GM23338 (cell line): ENCODE data around the gene CAMTA1. TPM values are rescaled to one million over a fixed set of nuclear protein-coding genes. Genes with fewer than 3 reads are reported as not detected.

Source experiments
- ATAC-seq: fragments of 200-7000 bp; cut with Tn5 transposase; 3 replicates; pipeline ENCODE4 v1.9.1; 2020
- DNase-seq: peaks from one replicate; pipeline ENCODE4 v3.0.0-alpha.2; 2015; ENCODE audit warnings: low spot score
- H2AFZ ChIP-seq: fragments of 200-600 bp; sonication (generic); 2 replicates; pipeline ENCODE4 v1.8.0; 2016; ENCODE audit warnings: antibody characterized with exemption, mild to moderate bottlenecking, moderate library complexity
- H3F3A ChIP-seq: fragments of 200-600 bp; sonication (generic); replicated peaks from 2 replicates; pipeline ENCODE4 v1.8.0; 2017; ENCODE audit warnings: antibody characterized with exemption, mixed run types, low read depth
- H3K27ac ChIP-seq: fragments of 200-600 bp; sonication (generic); 2 replicates; pipeline ENCODE4 v1.6.1; 2016; ENCODE audit warnings: low read depth
- H3K27me3 ChIP-seq: fragments of 200-600 bp; sonication (generic); 2 replicates; pipeline ENCODE4 v1.8.0; 2016; ENCODE audit warnings: mild to moderate bottlenecking, mixed run types, moderate library complexity; ENCODE audit not compliant: insufficient read depth
- H3K36me3 ChIP-seq: fragments of 200-600 bp; sonication (generic); 2 replicates; pipeline ENCODE4 v1.8.0; 2016; ENCODE audit warnings: mild to moderate bottlenecking; ENCODE audit not compliant: insufficient read depth
- H3K4me1 ChIP-seq: fragments of 200-600 bp; sonication (generic); 2 replicates; pipeline ENCODE4 v1.8.0; 2016; ENCODE audit warnings: mild to moderate bottlenecking, moderate library complexity; ENCODE audit not compliant: insufficient read depth
- H3K4me2 ChIP-seq: fragments of 200-600 bp; sonication (generic); 2 replicates; pipeline ENCODE4 v1.7.1; 2017; ENCODE audit warnings: mixed run types
- H3K4me3 ChIP-seq: fragments of 200-600 bp; sonication (generic); 2 replicates; pipeline ENCODE4 v1.6.1; 2016; ENCODE audit warnings: mixed run types
- H3K79me2 ChIP-seq: fragments of 200-600 bp; sonication (generic); replicated peaks from 2 replicates; pipeline ENCODE4 v1.8.0; 2017; ENCODE audit warnings: mild to moderate bottlenecking; ENCODE audit not compliant: insufficient read depth
- H3K9me2 ChIP-seq: fragments of 200-600 bp; sonication (generic); 2 replicates; pipeline ENCODE4 v1.8.0; 2017; ENCODE audit not compliant: insufficient read depth
- H4K20me1 ChIP-seq: fragments of 200-600 bp; sonication (generic); replicated peaks from 2 replicates; pipeline ENCODE4 v1.8.0; 2017; ENCODE audit warnings: mild to moderate bottlenecking; ENCODE audit not compliant: insufficient read depth
- H3K27ac Mint-ChIP-seq: 2 replicates; pipeline ENCODE4 v1.8.0; 2020; ENCODE audit warnings: inconsistent platforms, mild to moderate bottlenecking, moderate library complexity, mixed read lengths
- H3K27me3 Mint-ChIP-seq: 3 replicates; pipeline ENCODE4 v1.8.0; 2022; ENCODE audit warnings: low read depth, mild to moderate bottlenecking, moderate library complexity, mixed read lengths, inconsistent platforms; ENCODE audit not compliant: insufficient read depth, poor library complexity
- H3K36me3 Mint-ChIP-seq: 3 replicates; pipeline ENCODE4 v1.8.0; 2021; ENCODE audit warnings: low read depth, mild to moderate bottlenecking, inconsistent platforms, moderate library complexity, mixed read lengths
- H3K4me1 Mint-ChIP-seq: 3 replicates; pipeline ENCODE4 v1.8.0; 2020; ENCODE audit warnings: mild to moderate bottlenecking, inconsistent platforms, mixed read lengths
- H3K4me3 Mint-ChIP-seq: 3 replicates; pipeline ENCODE4 v1.8.0; 2021; ENCODE audit warnings: moderate library complexity, mild to moderate bottlenecking, inconsistent platforms, mixed read lengths
- H3K9me3 Mint-ChIP-seq: 3 replicates; pipeline ENCODE4 v1.8.0; 2020; ENCODE audit warnings: moderate library complexity, mild to moderate bottlenecking, inconsistent platforms, mixed read lengths
- CREB1 ChIP-seq: fragments of 250-450 bp; sonication (Bioruptor Pico); IDR thresholded peaks from 2 replicates; pipeline ENCODE4 v1.5.0; 2020; ENCODE audit warnings: low read depth, mild to moderate bottlenecking, moderate library complexity
- EZH2 ChIP-seq: fragments of 200-600 bp; sonication (generic); IDR thresholded peaks from one replicate; pipeline ENCODE4 v1.8.0; 2017; ENCODE audit warnings: antibody characterized with exemption, mild to moderate bottlenecking, low read depth; ENCODE audit not compliant: unreplicated experiment
- EZH2phosphoT487 ChIP-seq: fragments of 200-600 bp; sonication (generic); IDR thresholded peaks from one replicate; pipeline ENCODE4 v1.8.1; 2018; ENCODE audit warnings: antibody characterized with exemption; ENCODE audit not compliant: unreplicated experiment
- JUNB ChIP-seq: IDR thresholded peaks from one replicate; pipeline ENCODE4 v1.6.1; 2016; ENCODE audit warnings: antibody characterized with exemption; ENCODE audit not compliant: unreplicated experiment
- NANOG ChIP-seq: IDR thresholded peaks from 2 replicates; pipeline ENCODE4 v1.6.1; 2016; ENCODE audit warnings: antibody characterized with exemption, borderline replicate concordance
- POLR2AphosphoS5 ChIP-seq: IDR thresholded peaks from 2 replicates; pipeline ENCODE4 v1.6.1; 2016; ENCODE audit warnings: antibody characterized with exemption, low read depth
- STAT1 ChIP-seq: IDR thresholded peaks from one replicate; pipeline ENCODE4 v1.6.1; 2016; ENCODE audit warnings: antibody characterized with exemption; ENCODE audit not compliant: unreplicated experiment
- ZNF114 ChIP-seq: fragments of 250-450 bp; sonication (Bioruptor Pico); IDR thresholded peaks from 2 replicates; pipeline ENCODE4 v1.5.0; 2020; ENCODE audit warnings: mild to moderate bottlenecking, moderate library complexity
- ZNF331 ChIP-seq: fragments of 250-450 bp; sonication (Bioruptor Pico); IDR thresholded peaks from 2 replicates; pipeline ENCODE4 v1.5.0; 2020; ENCODE audit warnings: low read depth, mild to moderate bottlenecking, moderate library complexity
- polyA plus RNA-seq: library from polyadenylated mRNA; unstranded; fragments of >200 nt; fragmentation: Nextera tagmentation; extraction: Ambion mirVana; gene quantifications from 2 replicates; pipeline ENCODE4 v1.2.1, GENCODE V29; 2016
- total RNA-seq: library from RNA; depleted of rRNA; stranded (reverse); fragments of >200 nt; shearing (Covaris generic); gene quantifications from 2 replicates; pipeline ENCODE4 v1.2.3, GENCODE V29; 2014
- TF ChIP-seq, protein P1 (sequence below): IDR thresholded peaks from one replicate; pipeline ENCODE4 v1.6.1; 2018; ENCODE audit warnings: antibody characterized with exemption; ENCODE audit not compliant: unreplicated experiment
- TF ChIP-seq, protein P2 (sequence below), 2 experiments: fragments of 200-600 bp in 1 of 2; sonication (generic) in 1 of 2; conservative IDR thresholded peaks; 2 replicates each; pipeline versions ENCODE4 v1.5.1 to v1.6.1; 2016 to 2017; ENCODE audit warnings: antibody characterized with exemption in 2 of 2, low read depth in 2 of 2, mild to moderate bottlenecking in 2 of 2, moderate library complexity in 1 of 2

Gene CAMTA1
- total and polyA plus RNA-seq, 2 experiments from 2014 or later = 115 to 519 TPM

DNA sequence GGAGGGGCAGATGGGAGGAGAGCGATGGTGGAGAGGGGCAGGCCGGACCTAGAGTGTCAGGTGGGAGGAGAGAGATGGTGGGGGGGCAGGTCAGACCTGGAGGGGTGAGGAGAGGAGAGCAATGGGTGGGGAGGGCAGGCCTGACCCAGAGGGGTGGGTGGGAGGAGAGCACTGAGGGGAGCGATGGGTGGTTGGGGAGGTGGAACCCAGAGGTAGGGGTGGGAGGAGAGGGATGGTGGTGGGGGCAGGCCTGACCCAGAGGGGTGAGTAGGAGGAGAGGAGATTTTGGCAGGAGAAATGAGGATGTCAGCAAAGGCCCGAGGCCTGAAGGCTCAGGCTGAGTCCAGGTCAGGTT lies 828.6 kb downstream of the CAMTA1 start (continued):
- TF ChIP-seq, protein P1, sequence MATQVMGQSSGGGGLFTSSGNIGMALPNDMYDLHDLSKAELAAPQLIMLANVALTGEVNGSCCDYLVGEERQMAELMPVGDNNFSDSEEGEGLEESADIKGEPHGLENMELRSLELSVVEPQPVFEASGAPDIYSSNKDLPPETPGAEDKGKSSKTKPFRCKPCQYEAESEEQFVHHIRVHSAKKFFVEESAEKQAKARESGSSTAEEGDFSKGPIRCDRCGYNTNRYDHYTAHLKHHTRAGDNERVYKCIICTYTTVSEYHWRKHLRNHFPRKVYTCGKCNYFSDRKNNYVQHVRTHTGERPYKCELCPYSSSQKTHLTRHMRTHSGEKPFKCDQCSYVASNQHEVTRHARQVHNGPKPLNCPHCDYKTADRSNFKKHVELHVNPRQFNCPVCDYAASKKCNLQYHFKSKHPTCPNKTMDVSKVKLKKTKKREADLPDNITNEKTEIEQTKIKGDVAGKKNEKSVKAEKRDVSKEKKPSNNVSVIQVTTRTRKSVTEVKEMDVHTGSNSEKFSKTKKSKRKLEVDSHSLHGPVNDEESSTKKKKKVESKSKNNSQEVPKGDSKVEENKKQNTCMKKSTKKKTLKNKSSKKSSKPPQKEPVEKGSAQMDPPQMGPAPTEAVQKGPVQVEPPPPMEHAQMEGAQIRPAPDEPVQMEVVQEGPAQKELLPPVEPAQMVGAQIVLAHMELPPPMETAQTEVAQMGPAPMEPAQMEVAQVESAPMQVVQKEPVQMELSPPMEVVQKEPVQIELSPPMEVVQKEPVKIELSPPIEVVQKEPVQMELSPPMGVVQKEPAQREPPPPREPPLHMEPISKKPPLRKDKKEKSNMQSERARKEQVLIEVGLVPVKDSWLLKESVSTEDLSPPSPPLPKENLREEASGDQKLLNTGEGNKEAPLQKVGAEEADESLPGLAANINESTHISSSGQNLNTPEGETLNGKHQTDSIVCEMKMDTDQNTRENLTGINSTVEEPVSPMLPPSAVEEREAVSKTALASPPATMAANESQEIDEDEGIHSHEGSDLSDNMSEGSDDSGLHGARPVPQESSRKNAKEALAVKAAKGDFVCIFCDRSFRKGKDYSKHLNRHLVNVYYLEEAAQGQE = no peak

DNA sequence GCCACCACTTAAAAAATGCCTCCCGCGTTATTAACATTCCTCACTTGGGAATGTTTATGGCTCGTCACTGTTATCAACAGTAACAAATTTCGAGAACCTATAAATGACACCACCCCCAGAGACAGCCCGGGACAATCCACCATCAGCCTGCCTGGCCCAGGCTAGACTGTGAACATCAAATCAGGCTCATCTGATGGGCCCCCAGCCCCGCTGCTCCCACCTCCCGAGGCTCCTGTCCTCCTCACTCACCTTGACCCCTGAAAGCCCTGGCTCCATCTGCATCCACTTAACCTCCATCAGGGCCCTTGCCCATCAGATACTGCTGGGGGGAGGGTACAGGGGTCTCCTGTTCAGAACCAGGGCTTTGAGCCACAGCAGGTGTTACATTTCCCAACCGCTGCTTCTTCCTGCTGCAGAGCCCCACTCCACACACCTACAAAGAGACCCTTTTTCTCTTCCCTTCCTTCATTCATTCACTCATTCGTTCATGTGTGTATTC lies 829.4 kb downstream of the CAMTA1 start:
- DNase-seq (no peak), ATAC-seq (no peak)
- Mint-ChIP-seq H3K4me3 (no peak overlapping the region), H3K36me3 (no peaks in the 10 kb centered on the region), H3K4me1 (peaks cover 15% of the 10 kb centered on the region), H3K9me3 (no peaks in the 10 kb centered on the region), H3K27me3 (peaks cover 6% of the 10 kb centered on the region), H3K27ac (no peak overlapping the region)
- Histone ChIP-seq H3K36me3 (no peaks in the 10 kb centered on the region), H4K20me1 (no peaks in the 10 kb centered on the region; the same call in 1 of the 2 replicates), H3F3A (no peaks in the 10 kb centered on the region), H3K27me3 (no peaks in the 10 kb centered on the region), H3K4me3 (no peak overlapping the region), H3K4me2 (no peak overlapping the region), H3K4me1 (no peaks in the 10 kb centered on the region), H3K27ac (no peak overlapping the region), H3K79me2 (no peaks in the 10 kb centered on the region), H3K9me2 (no peaks in the 10 kb centered on the region), H2AFZ (no peak overlapping the region)
- TF ChIP-seq STAT1 (no peak), NANOG (no peak), ZNF114 (CRISPR knock-in tag) (no peak), CREB1 (CRISPR knock-in tag) (no peak), EZH2 (no peak), JUNB (no peak), ZNF331 (CRISPR knock-in tag) (no peak), POLR2AphosphoS5 (no peak), EZH2phosphoT487 (no peak)
- TF ChIP-seq, protein P2, sequence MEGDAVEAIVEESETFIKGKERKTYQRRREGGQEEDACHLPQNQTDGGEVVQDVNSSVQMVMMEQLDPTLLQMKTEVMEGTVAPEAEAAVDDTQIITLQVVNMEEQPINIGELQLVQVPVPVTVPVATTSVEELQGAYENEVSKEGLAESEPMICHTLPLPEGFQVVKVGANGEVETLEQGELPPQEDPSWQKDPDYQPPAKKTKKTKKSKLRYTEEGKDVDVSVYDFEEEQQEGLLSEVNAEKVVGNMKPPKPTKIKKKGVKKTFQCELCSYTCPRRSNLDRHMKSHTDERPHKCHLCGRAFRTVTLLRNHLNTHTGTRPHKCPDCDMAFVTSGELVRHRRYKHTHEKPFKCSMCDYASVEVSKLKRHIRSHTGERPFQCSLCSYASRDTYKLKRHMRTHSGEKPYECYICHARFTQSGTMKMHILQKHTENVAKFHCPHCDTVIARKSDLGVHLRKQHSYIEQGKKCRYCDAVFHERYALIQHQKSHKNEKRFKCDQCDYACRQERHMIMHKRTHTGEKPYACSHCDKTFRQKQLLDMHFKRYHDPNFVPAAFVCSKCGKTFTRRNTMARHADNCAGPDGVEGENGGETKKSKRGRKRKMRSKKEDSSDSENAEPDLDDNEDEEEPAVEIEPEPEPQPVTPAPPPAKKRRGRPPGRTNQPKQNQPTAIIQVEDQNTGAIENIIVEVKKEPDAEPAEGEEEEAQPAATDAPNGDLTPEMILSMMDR (conservative IDR thresholded peaks at IDR 0.05; ENCODE audit: low read depth in 2 of 2) = no peak
- TF ChIP-seq, protein P1 = no peak
